ENCODE results near the gene PTPRR.

GRCh38 chr12:70691018-70691672 is 229.4 kb downstream of the PTPRR start:
- TF ChIP-seq, protein P1, sequence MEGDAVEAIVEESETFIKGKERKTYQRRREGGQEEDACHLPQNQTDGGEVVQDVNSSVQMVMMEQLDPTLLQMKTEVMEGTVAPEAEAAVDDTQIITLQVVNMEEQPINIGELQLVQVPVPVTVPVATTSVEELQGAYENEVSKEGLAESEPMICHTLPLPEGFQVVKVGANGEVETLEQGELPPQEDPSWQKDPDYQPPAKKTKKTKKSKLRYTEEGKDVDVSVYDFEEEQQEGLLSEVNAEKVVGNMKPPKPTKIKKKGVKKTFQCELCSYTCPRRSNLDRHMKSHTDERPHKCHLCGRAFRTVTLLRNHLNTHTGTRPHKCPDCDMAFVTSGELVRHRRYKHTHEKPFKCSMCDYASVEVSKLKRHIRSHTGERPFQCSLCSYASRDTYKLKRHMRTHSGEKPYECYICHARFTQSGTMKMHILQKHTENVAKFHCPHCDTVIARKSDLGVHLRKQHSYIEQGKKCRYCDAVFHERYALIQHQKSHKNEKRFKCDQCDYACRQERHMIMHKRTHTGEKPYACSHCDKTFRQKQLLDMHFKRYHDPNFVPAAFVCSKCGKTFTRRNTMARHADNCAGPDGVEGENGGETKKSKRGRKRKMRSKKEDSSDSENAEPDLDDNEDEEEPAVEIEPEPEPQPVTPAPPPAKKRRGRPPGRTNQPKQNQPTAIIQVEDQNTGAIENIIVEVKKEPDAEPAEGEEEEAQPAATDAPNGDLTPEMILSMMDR (IDR thresholded peaks at IDR 0.05) = no peak
- no peak for TF ChIP-seq EZH2 (IDR thresholded peaks at IDR 0.05; ENCODE audit: borderline replicate concordance, insufficient read depth, low read depth, low read length, poor library complexity, severe bottlenecking)

All from B cell (primary cell).